ENCODE data around the gene LSM6.

The LSM6 gene

GRCh38 chr4:146186041-146186440, 10.5 kb downstream of the LSM6 start:
- no peak for DNase-seq (ENCODE audit: low read depth)

GRCh38 chr4:146186596-146186995, 11.1 kb downstream of the LSM6 start:
- DNase-seq (ENCODE audit: low read depth), result no peak

GRCh38 chr4:146190456-146190855, 14.9 kb downstream of the LSM6 start:
- DNase-seq (ENCODE audit: low read depth), result no peak

GRCh38 chr4:146191766-146192458, 16.4 kb downstream of the LSM6 start:
- DNase-seq (ENCODE audit: low read depth), result no peak

- DNase-seq (ENCODE audit: low read depth), result no peak
Observed at GRCh38 chr4:146193628-146194027, 18.1 kb downstream of the LSM6 start.

GRCh38 chr4:146194212-146194611, 18.7 kb downstream of the LSM6 start:
- no peak for DNase-seq (ENCODE audit: low read depth)

GRCh38 chr4:146202665-146203064, 27.1 kb downstream of the LSM6 start:
- no peak for DNase-seq (ENCODE audit: low read depth)

- no peak for DNase-seq (ENCODE audit: low read depth)
Observed at GRCh38 chr4:146207410-146207809, 31.9 kb downstream of the LSM6 start.

GRCh38 chr4:146210890-146211289, 35.4 kb downstream of the LSM6 start:
- DNase-seq (ENCODE audit: low read depth), result no peak

GRCh38 chr4:146211440-146211839, 35.9 kb downstream of the LSM6 start:
- DNase-seq (ENCODE audit: low read depth), result no peak

GRCh38 chr4:146212781-146213180, 37.3 kb downstream of the LSM6 start:
- DNase-seq (ENCODE audit: low read depth), result no peak

- no peak for DNase-seq (ENCODE audit: low read depth)
Observed at GRCh38 chr4:146214238-146214637, 38.7 kb downstream of the LSM6 start, which contains the start of gene REELD1. REELD1 (plus strand) TSS chr4:146214538; CDS start chr4:146216953, 2,415 bp downstream.

- DNase-seq (ENCODE audit: low read depth), result no peak
Observed at GRCh38 chr4:146222313-146222712, 46.8 kb downstream of the LSM6 start.

- no peak for DNase-seq (ENCODE audit: low read depth)
Observed at GRCh38 chr4:146224326-146224966, 48.9 kb downstream of the LSM6 start.

GRCh38 chr4:146229406-146229805, 53.9 kb downstream of the LSM6 start:
- no peak for DNase-seq (ENCODE audit: low read depth)

- no peak for DNase-seq (ENCODE audit: low read depth)
Observed at GRCh38 chr4:146232131-146232722, 56.7 kb downstream of the LSM6 start.

GRCh38 chr4:146235654-146236177, 60.2 kb downstream of the LSM6 start:
- no peak for DNase-seq (ENCODE audit: low read depth)

- DNase-seq (ENCODE audit: low read depth), result no peak
Observed at GRCh38 chr4:146236216-146236615, 60.7 kb downstream of the LSM6 start.

GRCh38 chr4:146237092-146237491, 61.6 kb downstream of the LSM6 start:
- no peak for DNase-seq (ENCODE audit: low read depth)

GRCh38 chr4:146238107-146238506, 62.6 kb downstream of the LSM6 start:
- no peak for DNase-seq (ENCODE audit: low read depth)

Data from activated T-cell treated with anti-CD3 and anti-CD28 coated beads for 1 hour (primary cell).